Prostate gland (tissue), 2 donors: Measurements from ENCODE around the gene MAPKAP1.

ENCODE experiments used
- CTCF ChIP-seq, 4 experiments: fragments of 200-600 bp in 2 of 4; fragments of 450-650 bp in 2 of 4; sonication (generic) in 2 of 4; IDR thresholded peaks; 1 replicate in 3 of 4; 2 replicates in 1 of 4; pipeline ENCODE4 v1.5.1; 2016 to 2019; ENCODE audit warnings: antibody characterized with exemption in 4 of 4, mild to moderate bottlenecking in 2 of 4, moderate library complexity in 2 of 4
- POLR2AphosphoS5 ChIP-seq: sonication (generic); formaldehyde crosslinking; IDR thresholded peaks from one replicate; pipeline ENCODE4 v1.6.1; 2017; ENCODE audit warnings: antibody characterized with exemption

- TF ChIP-seq POLR2AphosphoS5 (no peak), CTCF (IDR thresholded peaks at IDR 0.05) (no peak)
These were observed 19.6 kb upstream of the MAPKAP1 start for GRCh38 chr9:125726456-125727132.
